ENCODE measurements around the gene ATP5F1D. TPM values are rescaled to one million over a fixed set of nuclear protein-coding genes. Genes with fewer than 3 reads are reported as not detected.
A peak's percentile ranks its signal among the peaks of the same experiment; 100 is the strongest.

The ATP5F1D gene
- total and polyA plus RNA-seq, 2 of the 13 experiments (the other 11 are each of a cell fraction or from before 2014, with no cell fraction given): 39.4 to 78.7 TPM

DNA sequence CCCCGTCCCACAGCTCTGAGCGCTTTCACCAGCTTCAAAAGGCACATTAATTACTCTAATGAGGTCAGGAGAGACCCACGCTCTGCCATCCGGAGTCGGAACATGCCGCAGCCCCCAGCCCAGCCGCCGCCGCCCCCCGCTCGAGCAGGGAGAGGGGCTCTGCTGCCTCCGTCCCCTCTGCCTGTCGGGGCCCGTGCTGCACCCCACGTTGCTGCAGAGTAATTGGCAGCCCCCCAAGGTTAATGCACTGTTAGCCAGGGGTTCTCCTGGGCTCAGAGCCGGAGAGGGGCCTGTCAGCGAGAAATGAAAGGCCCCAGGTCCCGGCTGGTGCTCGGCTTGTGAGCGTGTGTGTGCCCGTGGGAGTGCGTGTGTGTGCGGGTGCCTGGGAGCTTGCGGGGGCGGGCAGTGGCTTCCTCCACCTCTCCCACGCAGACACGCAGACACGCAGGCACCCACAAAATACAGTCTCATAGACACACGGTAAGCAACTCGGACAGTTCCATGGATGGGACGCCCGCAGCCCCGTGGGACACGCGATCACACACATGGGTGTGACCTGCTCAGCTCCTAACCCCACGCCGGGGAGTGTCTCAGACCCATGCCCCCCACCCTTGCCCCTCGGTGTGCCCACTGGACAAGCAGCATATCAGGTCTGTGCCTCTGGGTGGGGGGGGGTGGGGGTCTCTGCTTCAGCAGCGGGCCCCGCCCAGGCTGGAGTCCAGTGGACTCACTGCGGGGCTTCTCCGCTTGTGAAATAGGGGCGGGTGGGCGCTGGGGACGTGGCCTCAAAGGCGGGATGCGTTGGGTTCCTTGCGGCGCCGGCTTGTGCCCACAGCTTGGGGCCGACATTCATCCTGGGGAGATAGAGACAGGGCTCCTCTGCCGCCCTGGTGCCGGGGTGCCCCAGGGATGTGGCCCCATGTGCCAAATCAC is 39.4 kb downstream of the ATP5F1D start:
- Histone ChIP-seq H4K20me1 (ENCODE audit: insufficient read depth, low read length) (no peaks in the 10 kb centered on the region), H3K9ac (ENCODE audit: insufficient read depth, low read depth, low read length) (no peak overlapping the region), H3K4me3 (replicated peaks in 1 of 3; ENCODE audit: insufficient read depth in 1 of 3, low read depth in 2 of 3, low read length in 3 of 3) (no peak overlapping the region), H3K79me2 (ENCODE audit: insufficient read depth, low read length) (peaks cover 4% of the 10 kb centered on the region), H2AFZ (ENCODE audit: low read length) (no peak overlapping the region), H3K27ac (ENCODE audit: extremely low read length, insufficient read depth, low read length) (no peak overlapping the region), H3K4me2 (ENCODE audit: low read depth, low read length) (no peak overlapping the region), H3K9me3 (ENCODE audit: low read length) (no peaks in the 10 kb centered on the region), H3K4me1 (ENCODE audit: insufficient read depth, low read length) (peaks cover 39% of the 10 kb centered on the region), H3K36me3 (replicated peaks in 1 of 2; ENCODE audit: control insufficient read depth in 1 of 2, insufficient read depth in 2 of 2, low read length in 2 of 2) (peaks cover 2 to 9% of the 10 kb centered on the region in 2 experiments; a peak in 3 of 5 replicates), H3K27me3 (ENCODE audit: control insufficient read depth in 1 of 2, insufficient read depth in 2 of 2, low read length in 2 of 2) (no peaks in the 10 kb centered on the region)
- intact Hi-C loops (cut with micrococcal nuclease; ENCODE audit: unreplicated experiment): no loop called here
- ATAC-seq (no peak), FAIRE-seq (no peak), DNase-seq (ENCODE audit: low spot score) (no peak)
- 94% methylated on average over 22 of the region's 53 CpGs for WGBS (ENCODE audit: low lambda C conversion rate)
- no TSS peak for BruUV-seq (replicated peaks)
- ChIA-PET CTCF (ENCODE audit: low intra/inter-chr PET ratio, low total read pairs) (interaction anchor here (1.7 to 1.9 kb wide), 2 partner anchors 35 to 92 kb away, joined by 6 to 16 read pairs; no protein-coding TSS in a partner anchor), POLR2A (no interaction called here)
- TF ChIP-seq AGO1 (IDR thresholded peaks at IDR 0.05; ENCODE audit: low read depth, low read length, poor library complexity, severe bottlenecking): peak; percentile 44
- peak; percentile 82 for TF ChIP-seq AGO2 (optimal IDR thresholded peaks at IDR 0.05; ENCODE audit: low read depth, low read length)
- no peak for TF ChIP-seq LCORL (IDR thresholded peaks at IDR 0.05)
- TF ChIP-seq LCORL (CRISPR knock-in tag; IDR thresholded peaks at IDR 0.05): no peak
- no peak for TF ChIP-seq PHF20 (CRISPR knock-in tag; IDR thresholded peaks at IDR 0.05)
- TF ChIP-seq, protein P1, sequence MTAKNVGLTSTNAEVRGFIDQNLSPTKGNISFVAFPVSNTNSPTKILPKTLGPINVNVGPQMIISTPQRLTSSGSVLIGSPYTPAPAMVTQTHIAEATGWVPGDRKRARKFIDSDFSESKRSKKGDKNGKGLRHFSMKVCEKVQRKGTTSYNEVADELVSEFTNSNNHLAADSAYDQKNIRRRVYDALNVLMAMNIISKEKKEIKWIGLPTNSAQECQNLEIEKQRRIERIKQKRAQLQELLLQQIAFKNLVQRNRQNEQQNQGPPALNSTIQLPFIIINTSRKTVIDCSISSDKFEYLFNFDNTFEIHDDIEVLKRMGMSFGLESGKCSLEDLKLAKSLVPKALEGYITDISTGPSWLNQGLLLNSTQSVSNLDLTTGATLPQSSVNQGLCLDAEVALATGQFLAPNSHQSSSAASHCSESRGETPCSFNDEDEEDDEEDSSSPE (CRISPR knock-in tag; IDR thresholded peaks at IDR 0.05): no peak
- TF ChIP-seq RBFOX2 (IDR thresholded peaks at IDR 0.05; ENCODE audit: low read depth, low read length): peak; percentile 37; the same call in 1 of the 2 replicates
- no peak for TF ChIP-seq ZNF234 (CRISPR knock-in tag; conservative IDR thresholded peaks at IDR 0.05)
- TF ChIP-seq KAT7 (CRISPR knock-in tag; IDR thresholded peaks at IDR 0.05; ENCODE audit: borderline replicate concordance): no peak
- in situ Hi-C loops (cut with HindIII; ENCODE audit: extremely low pct_ligation_motif_present, low pct_unique_long_range_greater_than_20kb): loop anchor here (5.0 kb wide), 2 partner anchors 36 to 91 kb away; no protein-coding TSS in a partner anchor

Data from HepG2 (cell line).